Stimulated activated naive CD4-positive, alpha-beta T cell treated with Interleukin-2 at 50 U/mL for 16 hours (primary cell): Measurements from ENCODE around the gene KIAA0513.

Experiments
- DNase-seq: peaks from one replicate; lab custom pipeline; 2025; lab: John Stamatoyannopoulos, UW

The KIAA0513 gene

DNA sequence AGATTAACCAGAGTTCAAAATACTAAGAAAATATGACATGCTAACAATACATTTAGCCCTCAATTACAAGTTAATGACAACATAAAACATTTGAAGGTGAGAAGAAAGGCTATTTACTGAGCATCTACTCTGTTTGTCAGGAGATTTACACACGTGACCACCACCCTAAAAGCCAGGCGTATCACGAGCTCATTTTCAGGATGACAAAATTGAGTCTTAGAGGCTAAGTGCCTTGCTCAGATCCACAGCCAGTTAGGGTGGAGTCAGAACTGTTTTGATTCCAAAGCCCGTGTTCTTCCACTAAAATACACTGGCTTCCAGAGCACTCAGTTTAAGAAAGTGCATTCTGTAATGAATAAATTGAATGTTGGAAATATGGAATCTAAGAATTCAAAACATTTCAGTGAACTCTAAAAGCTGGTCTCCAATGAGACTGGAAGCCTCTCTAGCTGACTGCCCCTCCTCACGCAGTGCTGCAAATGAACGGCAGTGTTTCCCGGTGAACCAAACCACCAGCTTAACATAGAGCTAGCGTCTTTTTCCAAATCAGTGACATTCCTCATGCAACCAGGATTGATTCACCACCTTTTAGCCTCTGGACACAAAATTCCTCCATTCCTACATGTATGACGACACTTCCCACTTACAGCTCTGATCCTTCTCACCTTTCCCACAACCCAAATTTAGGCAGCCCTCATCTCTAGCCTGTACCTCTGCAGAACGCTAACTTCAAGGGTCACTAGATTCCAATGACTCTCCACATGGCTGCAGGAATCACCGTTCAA, 22.1 kb upstream of the KIAA0513 start:
- DNase-seq: no peak

DNA sequence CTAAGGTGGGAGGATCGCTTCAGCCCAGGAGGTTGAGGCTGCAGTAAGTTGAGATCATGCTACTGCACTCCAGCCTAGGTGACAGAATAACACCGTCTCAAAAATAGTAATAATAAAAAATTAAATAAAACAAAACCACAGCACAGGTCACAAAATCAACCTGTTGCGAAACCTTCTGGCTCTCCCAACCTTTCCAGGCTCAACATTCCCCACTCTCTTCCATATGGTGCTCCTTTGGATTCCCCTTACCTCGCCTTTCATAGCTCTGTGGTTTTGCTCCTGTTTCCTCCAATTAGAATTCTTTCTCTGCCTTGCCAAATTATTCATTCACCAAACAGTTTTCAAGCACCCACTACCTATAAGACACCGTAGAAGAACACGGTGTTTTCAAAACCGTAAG, 21.0 kb upstream of the KIAA0513 start:
- no peak for DNase-seq

DNA sequence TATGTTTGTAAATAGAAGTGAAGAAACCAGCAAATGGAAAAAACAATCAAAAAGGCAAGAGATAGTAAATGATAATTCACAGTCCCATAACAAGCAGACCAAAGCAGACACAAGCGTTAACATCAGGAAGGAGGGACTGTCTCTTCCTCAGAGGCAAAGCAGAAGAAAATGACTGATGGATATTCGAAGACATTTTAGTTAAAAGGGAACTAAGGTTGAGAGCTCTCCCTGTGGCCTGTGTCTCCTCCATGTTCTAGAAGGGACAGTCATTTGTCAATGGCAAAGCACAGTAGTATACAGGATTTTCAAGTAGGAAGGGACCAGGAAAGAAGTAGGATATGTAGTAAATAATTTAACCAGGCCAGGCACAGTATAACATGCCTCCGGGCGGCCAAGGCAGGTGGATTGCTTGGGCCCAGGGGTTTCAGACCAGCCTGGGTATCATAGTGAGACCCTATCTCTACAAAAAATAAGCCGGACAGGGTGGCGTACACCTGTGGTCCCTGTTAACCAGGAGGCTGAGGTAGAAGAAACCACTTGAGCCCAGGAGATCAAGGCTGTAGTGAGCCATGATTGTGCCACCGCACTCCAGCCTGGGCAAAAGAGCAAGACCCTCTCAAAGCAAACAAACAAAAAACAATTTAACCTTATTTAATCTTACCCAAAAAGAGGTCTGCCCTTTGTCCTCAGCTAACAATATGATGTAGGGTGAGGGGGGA, 19.9 kb upstream of the KIAA0513 start:
- no peak for DNase-seq

- no peak for DNase-seq
These were observed 19.3 kb upstream of the KIAA0513 start for GRCh38 chr16:85008271-85008670.

DNA sequence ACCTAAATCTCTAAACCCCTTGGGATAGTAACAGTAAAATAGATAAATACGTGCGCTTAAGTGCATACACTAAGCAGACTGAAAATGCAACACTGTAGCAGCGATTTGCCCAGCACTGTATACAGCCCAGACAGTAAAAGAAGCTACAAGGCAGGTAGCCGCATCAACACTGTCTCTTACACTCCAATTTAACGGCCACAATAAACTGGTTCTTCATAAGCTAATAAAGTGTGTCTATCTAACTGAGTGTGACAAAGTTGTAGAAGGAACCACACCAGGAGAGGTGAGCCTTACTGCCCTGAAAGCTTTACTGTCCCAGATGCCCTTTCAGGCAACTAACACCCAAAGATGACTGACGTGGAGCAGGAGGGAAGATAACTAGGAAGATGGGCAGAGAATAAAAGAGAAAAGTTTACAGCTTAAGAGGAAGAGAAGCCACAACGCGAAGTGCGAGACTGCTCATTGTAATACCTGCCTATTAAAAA, 17.1 kb upstream of the KIAA0513 start:
- DNase-seq: no peak

DNA sequence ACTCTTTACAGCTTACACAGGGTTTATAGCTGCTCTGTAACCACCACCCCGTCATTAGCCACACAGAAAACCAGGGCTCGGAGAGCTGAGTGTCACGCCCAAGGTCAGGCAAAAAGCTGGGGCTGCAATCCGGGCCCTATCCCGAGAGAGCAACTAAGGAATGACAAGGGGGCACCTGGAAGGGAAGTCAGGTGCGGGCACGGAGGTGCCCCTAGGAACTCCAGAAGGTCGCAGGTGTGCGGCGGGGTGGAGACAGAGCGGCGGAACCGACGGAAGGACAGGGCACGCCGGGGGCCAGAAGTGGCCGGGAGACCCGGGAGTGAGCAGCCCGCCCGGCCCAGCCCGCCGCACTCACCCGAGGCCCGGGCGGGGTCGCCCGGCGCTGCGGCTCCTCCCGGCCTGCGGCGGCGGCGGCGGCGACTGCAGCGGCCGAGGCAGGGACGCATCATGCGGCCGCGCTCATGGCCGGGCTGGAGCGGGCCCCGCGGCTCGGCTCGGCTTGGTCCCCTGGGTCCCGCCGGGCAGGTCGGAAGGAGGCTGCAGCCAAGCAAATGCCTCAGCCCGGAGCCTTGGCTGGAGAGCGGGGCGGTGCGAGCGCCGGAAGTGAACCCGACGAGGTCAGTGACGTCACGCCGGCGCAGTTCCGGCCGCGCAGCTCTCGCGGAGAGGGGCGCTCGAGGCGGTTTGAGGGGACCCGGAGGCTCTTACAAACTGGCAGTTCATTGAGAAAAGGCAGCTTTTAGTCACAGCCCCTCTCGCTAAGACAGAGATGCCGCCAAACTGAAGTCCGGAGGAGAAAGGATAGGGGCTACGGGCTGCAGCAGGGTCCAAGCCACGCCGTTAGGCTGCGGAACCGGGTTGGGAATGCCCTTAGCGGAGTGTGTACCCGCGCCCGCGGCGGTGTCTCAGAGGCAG, 16.4 kb upstream of the KIAA0513 start, which contains the start of gene ZDHHC7:
Gene ZDHHC7 (minus strand): TSS at position 605 of the 915 bp plus-strand sequence. CDS start 20,917 bp downstream, outside the sequence.
- peak; percentile 79 for DNase-seq

DNA sequence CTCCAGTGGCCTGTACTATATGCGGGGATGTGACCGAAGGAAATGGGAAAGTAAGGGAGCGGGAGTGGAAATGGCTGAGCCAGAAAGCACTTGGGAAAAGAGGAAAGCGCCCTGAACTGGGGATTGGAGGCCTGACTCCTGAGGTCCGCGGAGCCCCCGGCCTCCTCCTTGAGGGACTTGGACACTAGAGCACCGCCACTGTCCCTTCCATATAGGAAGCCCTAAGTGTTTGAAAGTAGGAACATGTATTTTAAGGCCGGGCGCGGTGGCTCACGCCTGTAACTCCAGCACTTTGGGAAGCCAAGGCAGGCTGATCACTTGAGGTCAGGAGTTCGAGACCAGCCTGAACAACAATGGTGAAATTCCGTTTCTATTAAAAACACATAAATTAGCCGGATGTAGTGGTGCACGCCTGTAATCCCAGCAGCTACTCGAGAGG, 15.7 kb upstream of the KIAA0513 start:
- DNase-seq: no peak

DNA sequence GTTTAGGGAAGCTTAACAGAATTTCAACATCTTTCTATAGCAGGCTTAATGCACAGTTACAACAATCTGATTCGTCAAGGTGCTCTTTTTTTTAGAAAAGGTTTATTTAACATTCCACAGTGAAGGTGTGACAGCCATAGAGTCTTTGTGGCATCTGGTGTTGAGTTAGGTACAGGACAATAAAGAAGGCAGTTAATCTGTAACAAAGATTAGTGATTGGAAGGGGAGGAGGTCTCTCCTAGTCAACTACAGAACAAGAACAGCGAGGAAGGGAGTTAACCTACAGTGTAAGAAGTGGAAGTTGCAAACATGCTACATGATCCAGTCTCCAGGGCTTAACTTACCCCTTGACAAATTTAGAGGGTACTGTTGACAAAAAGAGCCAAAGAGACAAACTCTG, 13.3 kb upstream of the KIAA0513 start:
- DNase-seq: no peak

GRCh38 chr16:85015481-85016187, 12.0 kb upstream of the KIAA0513 start:
- DNase-seq: no peak

DNA sequence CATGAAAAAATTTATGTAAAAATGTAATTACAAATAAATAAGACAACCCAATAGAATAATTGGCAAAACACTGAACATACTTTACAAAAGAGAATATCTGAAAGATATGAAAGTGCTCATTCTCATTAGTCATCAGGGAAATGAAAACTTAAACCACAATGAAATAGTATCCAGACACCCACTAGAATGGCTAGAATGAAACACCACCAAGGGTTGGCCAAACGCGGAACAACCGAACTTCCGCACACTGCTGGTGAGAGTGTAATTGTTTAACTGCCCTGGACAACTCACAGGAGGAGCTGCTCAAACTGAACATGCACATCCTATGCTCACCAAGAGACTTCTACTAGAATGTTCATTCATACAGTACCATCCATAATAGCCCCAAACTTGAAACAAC, 10.4 kb upstream of the KIAA0513 start:
- peak; percentile 25 for DNase-seq

DNA sequence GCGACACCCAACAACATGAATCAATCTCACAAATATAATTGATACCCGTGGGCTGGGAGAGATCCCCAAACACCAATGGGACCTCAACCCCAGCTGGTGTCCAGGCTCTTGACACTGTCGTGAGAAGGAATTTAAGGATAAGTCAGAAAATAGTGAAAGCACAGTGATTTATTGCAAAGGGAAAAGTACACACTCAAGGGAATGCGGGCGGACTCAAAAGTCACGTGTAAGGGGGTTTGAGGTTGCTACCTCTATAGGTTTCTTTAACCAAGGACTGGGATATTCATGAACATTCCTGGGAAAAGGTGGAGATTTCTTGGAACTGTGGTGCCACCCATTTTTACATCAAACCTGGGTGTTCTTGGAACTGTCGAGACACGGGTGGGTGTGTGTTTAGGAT, 10.0 kb upstream of the KIAA0513 start:
- DNase-seq: no peak

- no peak for DNase-seq
These were observed 8.9 kb upstream of the KIAA0513 start for GRCh38 chr16:85018529-85019236.

GRCh38 chr16:85019659-85020245, 7.8 kb upstream of the KIAA0513 start:
- no peak for DNase-seq

- DNase-seq: no peak
These were observed 1.6 kb upstream of the KIAA0513 start for GRCh38 chr16:85025781-85026653.

- no peak for DNase-seq
These were observed 892 bp upstream of the KIAA0513 start for GRCh38 chr16:85026703-85027102.

DNA sequence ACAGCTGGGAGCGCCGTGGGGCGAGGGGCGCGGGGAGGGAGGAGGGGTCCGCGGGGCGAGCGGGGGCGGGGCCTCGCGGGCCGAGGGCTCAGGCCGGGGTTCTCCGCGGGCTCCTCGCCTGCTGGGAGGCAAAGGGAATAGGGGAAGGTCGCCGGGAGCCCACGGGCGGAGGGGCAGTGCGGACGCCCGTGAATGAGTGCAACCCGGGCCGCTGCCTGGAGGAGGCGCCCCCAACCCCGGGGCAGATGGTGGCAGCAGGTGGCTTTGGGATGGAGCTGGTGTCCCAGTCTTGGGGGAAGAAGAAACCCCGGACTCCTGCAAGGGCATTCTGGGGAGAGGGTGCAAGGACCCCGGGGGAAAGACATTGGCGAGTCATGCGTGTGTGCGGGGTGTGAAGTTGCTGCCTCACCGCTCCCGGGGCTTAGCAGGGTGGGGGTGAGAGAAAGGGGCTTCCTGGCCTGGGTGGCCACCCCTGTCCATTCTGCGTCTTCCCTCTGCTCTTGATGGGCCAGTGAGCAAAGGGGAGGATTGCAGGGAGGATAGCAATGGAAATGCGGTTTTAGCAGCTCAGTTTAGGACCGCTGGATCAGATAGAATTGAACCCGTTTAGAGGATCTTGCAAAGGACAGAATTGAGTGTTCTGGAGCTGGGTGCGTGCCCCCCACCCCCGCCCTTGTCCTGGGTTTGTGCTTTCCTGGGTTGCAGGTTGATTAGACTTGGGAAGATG, 526 bp downstream of the KIAA0513 start:
- no peak for DNase-seq

DNA sequence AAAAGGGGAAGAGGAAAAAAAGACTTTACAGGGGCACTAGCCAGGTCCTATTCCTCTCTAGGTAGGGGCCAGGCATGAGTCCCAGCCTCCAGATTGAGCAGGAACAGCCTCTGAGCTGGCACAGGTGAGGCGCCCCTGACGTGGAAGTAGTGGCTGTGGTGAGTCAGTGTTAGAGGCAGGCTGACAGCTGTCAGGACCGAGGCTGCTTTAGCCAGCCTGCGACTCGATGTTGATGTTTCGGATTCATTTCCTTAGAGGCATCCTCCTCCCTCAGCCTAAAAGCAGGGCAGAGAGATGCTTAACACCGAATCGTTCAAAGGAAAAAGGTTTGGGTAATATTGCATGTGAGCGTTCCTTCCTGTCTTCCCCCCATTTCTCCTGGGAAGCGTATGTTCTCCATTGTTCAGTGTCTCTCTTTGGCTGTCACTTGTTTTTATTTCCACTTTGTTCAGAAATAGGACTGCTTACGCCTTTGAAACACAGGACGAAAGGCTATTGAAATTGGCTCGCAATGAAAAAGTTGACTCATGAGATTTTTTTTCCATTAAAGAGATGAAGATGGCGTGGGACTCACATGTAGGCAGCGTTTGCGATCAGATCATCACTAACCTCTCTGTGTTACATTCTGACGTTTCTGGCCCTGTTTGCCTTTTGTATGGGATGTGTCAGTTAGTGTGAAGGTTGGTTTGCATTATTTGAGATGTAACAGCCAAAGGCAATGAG, 1.3 kb downstream of the KIAA0513 start:
- DNase-seq: peak; percentile 74

- DNase-seq: peak; percentile 67
These were observed 1.8 kb downstream of the KIAA0513 start for GRCh38 chr16:85029408-85029784.
